Measurements from ENCODE around the gene LRP1. TPM values are rescaled to one million over a fixed set of nuclear protein-coding genes. Genes with fewer than 3 reads are reported as not detected.

Gene LRP1
- total and polyA plus RNA-seq, 2 experiments from 2014 or later = 28.5 to 77.5 TPM

- Histone ChIP-seq H3K36me3 (peaks cover 53% of the 10 kb centered on the region), H3K4me3 (no peak overlapping the region), H3K4me1 (ENCODE audit: low read depth) (no peaks in the 10 kb centered on the region), H3K27me3 (no peaks in the 10 kb centered on the region), H3K27ac (no peak overlapping the region), H3K9me3 (ENCODE audit: low read depth) (no peaks in the 10 kb centered on the region)
- TF ChIP-seq CTCF (IDR thresholded peaks at IDR 0.05; ENCODE audit: low read depth, low read length) = no peak
- no peak for DNase-seq (ENCODE audit: low read depth in 1 of 2, low spot score in 1 of 2)
Measured at GRCh38 chr12:57192920-57193319, 64.6 kb downstream of the LRP1 start.

- Histone ChIP-seq H3K27ac (no peak overlapping the region), H3K4me3 (no peak overlapping the region), H3K36me3 (peaks cover 48% of the 10 kb centered on the region), H3K9me3 (ENCODE audit: low read depth) (no peaks in the 10 kb centered on the region), H3K4me1 (ENCODE audit: low read depth) (no peaks in the 10 kb centered on the region), H3K27me3 (no peaks in the 10 kb centered on the region)
- DNase-seq (ENCODE audit: low read depth in 1 of 2, low spot score in 1 of 2) = no peak
- TF ChIP-seq CTCF (IDR thresholded peaks at IDR 0.05; ENCODE audit: low read depth, low read length) = no peak
Measured at GRCh38 chr12:57193706-57194245, 65.5 kb downstream of the LRP1 start.

GRCh38 chr12:57194253-57194652, 66.0 kb downstream of the LRP1 start:
- Histone ChIP-seq H3K4me3 (no peak overlapping the region), H3K27ac (no peak overlapping the region), H3K27me3 (no peaks in the 10 kb centered on the region), H3K4me1 (ENCODE audit: low read depth) (no peaks in the 10 kb centered on the region), H3K9me3 (ENCODE audit: low read depth) (no peaks in the 10 kb centered on the region), H3K36me3 (peaks cover 46% of the 10 kb centered on the region)
- DNase-seq (ENCODE audit: low read depth in 1 of 2, low spot score in 1 of 2) = no peak
- TF ChIP-seq CTCF (IDR thresholded peaks at IDR 0.05; ENCODE audit: low read depth, low read length) = no peak

GRCh38 chr12:57195186-57195585, 66.9 kb downstream of the LRP1 start:
- Histone ChIP-seq H3K27me3 (no peaks in the 10 kb centered on the region), H3K4me1 (ENCODE audit: low read depth) (no peaks in the 10 kb centered on the region), H3K9me3 (ENCODE audit: low read depth) (no peaks in the 10 kb centered on the region), H3K4me3 (no peak overlapping the region), H3K36me3 (peaks cover 51% of the 10 kb centered on the region), H3K27ac (no peak overlapping the region)
- no peak for DNase-seq (ENCODE audit: low read depth in 1 of 2, low spot score in 1 of 2)
- no peak for TF ChIP-seq CTCF (IDR thresholded peaks at IDR 0.05; ENCODE audit: low read depth, low read length)

- no peaks in the 10 kb centered on the region for H3K4me1 ChIP-seq (ENCODE audit: low read depth)
- H3K27me3 ChIP-seq = no peaks in the 10 kb centered on the region
- DNase-seq (ENCODE audit: low read depth in 1 of 2, low spot score in 1 of 2) = no peak
- TF ChIP-seq CTCF (IDR thresholded peaks at IDR 0.05; ENCODE audit: low read depth, low read length) = no peak
- H3K4me3 ChIP-seq = no peak overlapping the region
- H3K9me3 ChIP-seq (ENCODE audit: low read depth) = no peaks in the 10 kb centered on the region
- peaks cover 54% of the 10 kb centered on the region for H3K36me3 ChIP-seq
- no peak overlapping the region for H3K27ac ChIP-seq
Measured at GRCh38 chr12:57195611-57196371, 67.5 kb downstream of the LRP1 start.

All from cardiac muscle cell (in vitro differentiated cells and primary cell).